T47D (cell line): ENCODE measurements around the gene TTLL10.

Source experiments
- DNase-seq, 2 experiments: peaks; one replicate each; pipeline versions ENCODE4 v3.0.0 to v3.0.0-alpha.2; 2011 to 2012; ENCODE audit warnings: low read depth in 1 of 2, low spot score in 1 of 2
- JUND ChIP-seq: IDR thresholded peaks from 2 replicates; pipeline ENCODE4 v1.6.1; 2012; ENCODE audit warnings: low read depth
- in situ Hi-C: cut with HindIII; loops from 2 replicates; pipeline ENCODE4 v1.10.0; 2016; ENCODE audit warnings: low sequenced_read_pairs, low pct_unique_long_range_greater_than_20kb

The TTLL10 gene

GRCh38 chr1:1241588-1242219 is 68.0 kb downstream of the TTLL10 start:
- no peak for TF ChIP-seq JUND
- in situ Hi-C loops = no loop called here
- DNase-seq = no peak

GRCh38 chr1:1242461-1243265 is 69.0 kb downstream of the TTLL10 start:
- in situ Hi-C loops = no loop called here
- no peak for DNase-seq
- no peak for TF ChIP-seq JUND

GRCh38 chr1:1243266-1243660 is 69.6 kb downstream of the TTLL10 start:
- DNase-seq = no peak
- in situ Hi-C loops = no loop called here
- no peak for TF ChIP-seq JUND

- TF ChIP-seq JUND = no peak
- in situ Hi-C loops = no loop called here
These were observed 70.1 kb downstream of the TTLL10 start for GRCh38 chr1:1243807-1244191.

GRCh38 chr1:1244192-1244811 is 70.6 kb downstream of the TTLL10 start:
- no peak for DNase-seq
- in situ Hi-C loops = no loop called here
- no peak for TF ChIP-seq JUND

More at GRCh38 chr1:1243807-1244191, 70.1 kb downstream of the TTLL10 start:
- no peak for DNase-seq

- no peak for TF ChIP-seq JUND
- in situ Hi-C loops = no loop called here
- DNase-seq = no peak
These were observed 71.6 kb downstream of the TTLL10 start for GRCh38 chr1:1245178-1245816.

GRCh38 chr1:1245817-1246576 is 72.3 kb downstream of the TTLL10 start:
- no peak for DNase-seq
- in situ Hi-C loops = no loop called here
- no peak for TF ChIP-seq JUND

- no peak for DNase-seq
- no peak for TF ChIP-seq JUND
- in situ Hi-C loops = no loop called here
These were observed 73.1 kb downstream of the TTLL10 start, which contains the start of gene C1QTNF12 for GRCh38 chr1:1246577-1247340. C1QTNF12 (minus strand) TSS chr1:1246722; CDS start chr1:1246690, 32 bp downstream.

GRCh38 chr1:1247341-1247913 is 73.7 kb downstream of the TTLL10 start:
- DNase-seq = no peak
- in situ Hi-C loops = no loop called here
- no peak for TF ChIP-seq JUND
